ENCODE data around the gene SRR.
A peak's percentile ranks its signal among the peaks of the same experiment; 100 is the strongest.
"Not testable (repeated sequence)": the region's sequence is repeated elsewhere in the genome, so short reads cannot be mapped to it uniquely, and the experiment has no call there.

SRR gene

GRCh38 chr17:2295575-2295974 is 8.2 kb upstream of the SRR start:
- DNase-seq: no peak

- DNase-seq: no peak
Observed at GRCh38 chr17:2297023-2297422, 6.7 kb upstream of the SRR start.

- DNase-seq: no peak
Observed at GRCh38 chr17:2299136-2299535, 4.6 kb upstream of the SRR start.

GRCh38 chr17:2299756-2300155 is 4.0 kb upstream of the SRR start:
- no peak for DNase-seq

- DNase-seq: no peak
Observed at GRCh38 chr17:2302778-2303203, 959 bp upstream of the SRR start.

- DNase-seq: no peak
Observed at GRCh38 chr17:2304931-2305330, 1.2 kb downstream of the SRR start.

- no peak for DNase-seq
Observed at GRCh38 chr17:2309338-2310154, 5.8 kb downstream of the SRR start.

GRCh38 chr17:2312736-2313135 is 9.0 kb downstream of the SRR start:
- no peak for DNase-seq

- DNase-seq: not testable (repeated sequence)
Observed at GRCh38 chr17:2316916-2317205, 13.1 kb downstream of the SRR start.

- DNase-seq: no peak
Observed at GRCh38 chr17:2317796-2318195, 14.0 kb downstream of the SRR start.

GRCh38 chr17:2319051-2319450 is 15.3 kb downstream of the SRR start:
- DNase-seq: no peak

GRCh38 chr17:2321399-2321798 is 17.6 kb downstream of the SRR start:
- no peak for DNase-seq

GRCh38 chr17:2323629-2324314 is 20.0 kb downstream of the SRR start:
- DNase-seq: no peak

- DNase-seq: no peak
Observed at GRCh38 chr17:2331303-2331702, 27.6 kb downstream of the SRR start.

- DNase-seq: no peak
Observed at GRCh38 chr17:2335726-2336214, 32.0 kb downstream of the SRR start.

- peak; percentile 82 for DNase-seq
Observed at GRCh38 chr17:2336215-2336851, 32.6 kb downstream of the SRR start, which contains the start of gene TSR1. TSS of gene TSR1 (minus strand) at chr17:2336457. CDS start at chr17:2336427, 30 bp downstream.

GRCh38 chr17:2336852-2337543 is 33.2 kb downstream of the SRR start, which contains the start of gene SGSM2:
TSS of gene SGSM2 (plus strand) at chr17:2337501. CDS start at chr17:2337689, 188 bp downstream.
- peak; percentile 41 for DNase-seq

GRCh38 chr17:2337544-2338314 is 34.0 kb downstream of the SRR start:
- peak; percentile 34 for DNase-seq

GRCh38 chr17:2338315-2338657 is 34.5 kb downstream of the SRR start:
- no peak for DNase-seq

GRCh38 chr17:2343421-2343820 is 39.7 kb downstream of the SRR start:
- no peak for DNase-seq

GRCh38 chr17:2344528-2344927 is 40.8 kb downstream of the SRR start:
- no peak for DNase-seq

GRCh38 chr17:2346475-2346874 is 42.7 kb downstream of the SRR start:
- DNase-seq: no peak

Data from T1000 (cell line).